ENCODE data around the gene RNF220. TPM values are rescaled to one million over a fixed set of nuclear protein-coding genes. Genes with fewer than 3 reads are reported as not detected.
A peak's percentile ranks its signal among the peaks of the same experiment; 100 is the strongest.

RNF220 gene
- polyA plus RNA-seq, 1 of the 3 experiments (the other 2 are of a cell fraction), result 83.7 TPM

DNA sequence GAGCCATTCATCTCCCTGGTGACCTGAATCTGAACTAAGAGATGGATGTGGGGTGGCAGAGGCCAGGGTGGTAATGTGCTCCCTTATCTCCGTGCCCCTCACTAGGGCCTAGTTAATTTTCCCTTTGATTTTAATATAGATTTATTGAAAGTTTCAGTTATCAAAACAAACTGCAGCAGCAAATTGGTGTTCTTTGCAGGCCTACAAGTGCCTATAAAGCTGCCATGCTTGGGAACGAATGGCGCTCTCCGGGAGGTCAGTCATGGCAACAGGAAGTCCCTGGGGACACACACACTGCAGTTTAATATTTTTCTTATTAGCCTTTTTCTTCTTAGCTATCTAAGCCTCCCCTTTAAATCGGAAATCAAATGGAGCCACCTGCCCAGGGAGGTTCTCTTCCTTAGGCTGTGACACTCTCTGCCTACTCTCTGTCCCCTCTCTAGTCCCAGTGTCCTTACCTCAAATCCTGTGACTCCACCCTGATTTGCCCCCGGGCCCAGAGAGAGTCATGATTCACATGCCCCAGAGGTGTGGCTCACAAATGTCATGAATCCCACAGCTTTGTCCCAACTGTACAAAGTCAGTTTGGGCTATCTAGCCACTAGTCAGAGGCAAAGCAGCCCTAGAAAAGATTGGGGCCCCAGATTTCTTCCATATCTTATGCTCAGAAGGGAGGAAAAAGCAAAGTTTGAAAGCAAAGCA lies 45.7 kb upstream of the RNF220 start:
- Histone ChIP-seq H3K27me3 (ENCODE audit: insufficient read depth) (no peaks in the 10 kb centered on the region), H4K20me1 (ENCODE audit: insufficient read depth) (no peaks in the 10 kb centered on the region), H3K9me2 (no peaks in the 10 kb centered on the region), H2AFZ (ENCODE audit: low read depth) (no peak overlapping the region), H3K4me1 (ENCODE audit: control insufficient read depth in 1 of 2, insufficient read depth in 2 of 2, low read depth in 1 of 2, low read length in 1 of 2) (peaks cover 0 to 8% of the 10 kb centered on the region in 2 experiments; a peak in 2 of 4 replicates), H3K27ac (ENCODE audit: low read depth in 2 of 2, low read length in 1 of 2) (no peak overlapping the region), H3K9me3 (no peaks in the 10 kb centered on the region), H3K79me2 (ENCODE audit: insufficient read depth) (peaks cover 6% of the 10 kb centered on the region), H3K36me3 (replicated peaks in 1 of 2; ENCODE audit: control insufficient read depth in 1 of 2, insufficient read depth in 2 of 2, low read length in 1 of 2) (no peaks in the 10 kb centered on the region), H3K9ac (no peak overlapping the region), H3K4me3 (ENCODE audit: low read depth in 2 of 2, low read length in 1 of 2) (no peak overlapping the region), H3K4me2 (no peak overlapping the region), H3F3A (replicated peaks; ENCODE audit: insufficient read depth) (no peaks in the 10 kb centered on the region)
- DNase-seq, result no peak
- 72% methylated on average over 6 of the region's 6 CpGs for WGBS (ENCODE audit: low lambda C conversion rate)
- POLR2A ChIA-PET, result no interaction called here
- TF ChIP-seq CHD2 (IDR thresholded peaks at IDR 0.05; ENCODE audit: low read length, partially characterized antibody), result no peak
- CTCF ChIA-PET, result interaction anchor here (0.8 to 2.2 kb wide), 2 partner anchors 11 to 236 kb away, joined by 3 to 6 read pairs; no protein-coding TSS in a partner anchor

DNA sequence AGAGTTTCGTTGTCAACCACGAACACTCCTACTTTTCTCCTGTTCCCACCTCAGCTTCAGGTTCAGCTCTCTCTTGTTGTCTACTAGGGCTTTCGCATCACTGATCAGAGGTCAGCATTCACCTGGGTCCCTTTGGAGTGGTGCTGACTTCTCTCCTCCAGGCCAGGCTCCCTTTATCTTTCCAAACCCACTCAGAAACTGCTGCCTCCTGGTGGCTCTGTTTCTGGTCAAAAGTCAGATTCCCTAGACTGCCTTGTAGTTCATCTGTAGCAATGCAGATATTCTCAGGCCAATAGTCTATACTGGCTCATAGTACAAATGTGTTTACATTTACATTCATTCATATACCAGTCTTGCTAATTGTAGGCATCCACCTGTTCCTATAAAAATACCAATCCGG lies 43.6 kb upstream of the RNF220 start:
- Histone ChIP-seq H3K9me2 (no peaks in the 10 kb centered on the region), H3K4me2 (no peak overlapping the region), H3K27ac (ENCODE audit: low read depth in 2 of 2, low read length in 1 of 2) (no peak overlapping the region), H3K4me1 (ENCODE audit: control insufficient read depth in 1 of 2, insufficient read depth in 2 of 2, low read depth in 1 of 2, low read length in 1 of 2) (no peaks in the 10 kb centered on the region), H3K79me2 (ENCODE audit: insufficient read depth) (no peaks in the 10 kb centered on the region), H3K4me3 (ENCODE audit: low read depth in 2 of 2, low read length in 1 of 2) (no peak overlapping the region), H3F3A (replicated peaks; ENCODE audit: insufficient read depth) (no peaks in the 10 kb centered on the region), H3K27me3 (ENCODE audit: insufficient read depth) (peaks cover 9% of the 10 kb centered on the region; the same call in 1 of the 2 replicates), H2AFZ (ENCODE audit: low read depth) (no peak overlapping the region), H3K9ac (no peak overlapping the region), H4K20me1 (ENCODE audit: insufficient read depth) (no peaks in the 10 kb centered on the region), H3K9me3 (no peaks in the 10 kb centered on the region), H3K36me3 (replicated peaks in 1 of 2; ENCODE audit: control insufficient read depth in 1 of 2, insufficient read depth in 2 of 2, low read length in 1 of 2) (no peaks in the 10 kb centered on the region)
- ChIA-PET POLR2A (no interaction called here), CTCF (interaction anchor here (1.4 kb wide), 1 partner anchor 15 kb away, joined by 3 read pairs; no protein-coding TSS in a partner anchor)
- 52% methylated on average over 4 of the region's 4 CpGs for WGBS (ENCODE audit: low lambda C conversion rate)
- DNase-seq, result no peak
- TF ChIP-seq, protein P1, sequence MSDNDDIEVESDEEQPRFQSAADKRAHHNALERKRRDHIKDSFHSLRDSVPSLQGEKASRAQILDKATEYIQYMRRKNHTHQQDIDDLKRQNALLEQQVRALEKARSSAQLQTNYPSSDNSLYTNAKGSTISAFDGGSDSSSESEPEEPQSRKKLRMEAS (IDR thresholded peaks at IDR 0.05; ENCODE audit: low read depth), result no peak
- TF ChIP-seq, protein P2, sequence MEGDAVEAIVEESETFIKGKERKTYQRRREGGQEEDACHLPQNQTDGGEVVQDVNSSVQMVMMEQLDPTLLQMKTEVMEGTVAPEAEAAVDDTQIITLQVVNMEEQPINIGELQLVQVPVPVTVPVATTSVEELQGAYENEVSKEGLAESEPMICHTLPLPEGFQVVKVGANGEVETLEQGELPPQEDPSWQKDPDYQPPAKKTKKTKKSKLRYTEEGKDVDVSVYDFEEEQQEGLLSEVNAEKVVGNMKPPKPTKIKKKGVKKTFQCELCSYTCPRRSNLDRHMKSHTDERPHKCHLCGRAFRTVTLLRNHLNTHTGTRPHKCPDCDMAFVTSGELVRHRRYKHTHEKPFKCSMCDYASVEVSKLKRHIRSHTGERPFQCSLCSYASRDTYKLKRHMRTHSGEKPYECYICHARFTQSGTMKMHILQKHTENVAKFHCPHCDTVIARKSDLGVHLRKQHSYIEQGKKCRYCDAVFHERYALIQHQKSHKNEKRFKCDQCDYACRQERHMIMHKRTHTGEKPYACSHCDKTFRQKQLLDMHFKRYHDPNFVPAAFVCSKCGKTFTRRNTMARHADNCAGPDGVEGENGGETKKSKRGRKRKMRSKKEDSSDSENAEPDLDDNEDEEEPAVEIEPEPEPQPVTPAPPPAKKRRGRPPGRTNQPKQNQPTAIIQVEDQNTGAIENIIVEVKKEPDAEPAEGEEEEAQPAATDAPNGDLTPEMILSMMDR (IDR thresholded peaks at IDR 0.05), result peak; percentile 26
- TF ChIP-seq ELF1 (IDR thresholded peaks at IDR 0.05), result no peak
- TF ChIP-seq RAD21 (IDR thresholded peaks at IDR 0.05; ENCODE audit: low read length), result peak; percentile 16; the same call in 1 of the 2 replicates

DNA sequence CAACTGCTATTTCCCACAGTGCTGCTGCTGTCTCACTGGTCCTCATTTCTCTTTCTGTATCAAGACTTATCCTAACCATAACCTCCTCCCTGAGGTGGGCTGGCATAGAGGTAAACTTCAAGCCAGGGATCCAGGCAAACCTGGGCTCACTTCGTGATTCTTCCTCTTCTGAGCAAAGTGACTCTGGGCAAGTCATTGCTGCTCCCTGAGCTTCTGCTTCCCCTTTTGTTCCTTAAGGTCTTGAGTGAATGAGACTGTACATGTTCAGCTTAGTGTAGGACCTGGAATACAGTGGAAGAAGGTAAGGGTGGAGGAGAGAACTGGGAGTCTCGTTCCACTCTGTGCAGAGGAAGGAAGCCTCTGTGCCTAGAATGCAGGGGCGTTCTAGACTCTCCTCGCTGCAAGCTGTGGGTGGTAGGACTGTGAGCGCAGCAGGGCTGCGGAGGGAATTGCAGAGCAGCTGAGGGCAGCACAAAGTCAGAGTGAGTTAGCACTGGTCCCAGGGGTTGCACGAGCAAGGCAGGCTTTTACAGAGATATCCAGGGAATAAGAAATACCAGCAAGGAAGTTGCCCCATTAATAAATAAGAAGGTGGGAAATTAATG lies 38.6 kb upstream of the RNF220 start:
- no peaks in the 10 kb centered on the region for H3K36me3 ChIP-seq (replicated peaks in 1 of 2; ENCODE audit: control insufficient read depth in 1 of 2, insufficient read depth in 2 of 2, low read length in 1 of 2)
- peaks cover 21% of the 10 kb centered on the region; the same call in 1 of the 2 replicates for H3K27me3 ChIP-seq (ENCODE audit: insufficient read depth)
- CTCF ChIA-PET, result interaction anchor here (0.8 to 2.4 kb wide), 3 partner anchors 29 to 286 kb away, joined by 3 to 8 read pairs (median 3); no protein-coding TSS in a partner anchor
- no peak overlapping the region for H3K4me2 ChIP-seq
- H3F3A ChIP-seq (replicated peaks; ENCODE audit: insufficient read depth), result no peaks in the 10 kb centered on the region
- no peak for DNase-seq
- H2AFZ ChIP-seq (ENCODE audit: low read depth), result no peak overlapping the region
- no peaks in the 10 kb centered on the region for H3K79me2 ChIP-seq (ENCODE audit: insufficient read depth)
- no peak overlapping the region for H3K27ac ChIP-seq (ENCODE audit: low read depth in 2 of 2, low read length in 1 of 2)
- no peaks in the 10 kb centered on the region for H3K4me1 ChIP-seq (ENCODE audit: control insufficient read depth in 1 of 2, insufficient read depth in 2 of 2, low read depth in 1 of 2, low read length in 1 of 2)
- H4K20me1 ChIP-seq (ENCODE audit: insufficient read depth), result no peaks in the 10 kb centered on the region
- no peaks in the 10 kb centered on the region for H3K9me2 ChIP-seq
- no peaks in the 10 kb centered on the region for H3K9me3 ChIP-seq
- POLR2A ChIA-PET, result no interaction called here
- H3K4me3 ChIP-seq (ENCODE audit: low read depth in 2 of 2, low read length in 1 of 2), result no peak overlapping the region
- no peak overlapping the region for H3K9ac ChIP-seq
- 65% methylated on average over 7 of the region's 7 CpGs for WGBS (ENCODE audit: low lambda C conversion rate)
- TF ChIP-seq CHD2 (IDR thresholded peaks at IDR 0.05; ENCODE audit: low read length, partially characterized antibody) (no peak), FOXM1 (IDR thresholded peaks at IDR 0.05; ENCODE audit: low read depth) (no peak), SIN3A (IDR thresholded peaks at IDR 0.05; ENCODE audit: borderline replicate concordance, low read depth, low read length) (no peak), EZH2phosphoT487 (IDR thresholded peaks at IDR 0.05; ENCODE audit: borderline replicate concordance, low read depth) (no peak), SMC3 (IDR thresholded peaks at IDR 0.05; ENCODE audit: low read depth, low read length) (no peak), GABPA (IDR thresholded peaks at IDR 0.05; ENCODE audit: low read depth) (no peak), MEF2A (IDR thresholded peaks at IDR 0.05; ENCODE audit: borderline replicate concordance, low read depth) (no peak), RAD21 (IDR thresholded peaks at IDR 0.05; ENCODE audit: low read length) (no peak)
- TF ChIP-seq, protein P3, sequence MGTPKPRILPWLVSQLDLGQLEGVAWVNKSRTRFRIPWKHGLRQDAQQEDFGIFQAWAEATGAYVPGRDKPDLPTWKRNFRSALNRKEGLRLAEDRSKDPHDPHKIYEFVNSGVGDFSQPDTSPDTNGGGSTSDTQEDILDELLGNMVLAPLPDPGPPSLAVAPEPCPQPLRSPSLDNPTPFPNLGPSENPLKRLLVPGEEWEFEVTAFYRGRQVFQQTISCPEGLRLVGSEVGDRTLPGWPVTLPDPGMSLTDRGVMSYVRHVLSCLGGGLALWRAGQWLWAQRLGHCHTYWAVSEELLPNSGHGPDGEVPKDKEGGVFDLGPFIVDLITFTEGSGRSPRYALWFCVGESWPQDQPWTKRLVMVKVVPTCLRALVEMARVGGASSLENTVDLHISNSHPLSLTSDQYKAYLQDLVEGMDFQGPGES (IDR thresholded peaks at IDR 0.05; ENCODE audit: low read depth, low read length), result no peak
- TF ChIP-seq, protein P4, sequence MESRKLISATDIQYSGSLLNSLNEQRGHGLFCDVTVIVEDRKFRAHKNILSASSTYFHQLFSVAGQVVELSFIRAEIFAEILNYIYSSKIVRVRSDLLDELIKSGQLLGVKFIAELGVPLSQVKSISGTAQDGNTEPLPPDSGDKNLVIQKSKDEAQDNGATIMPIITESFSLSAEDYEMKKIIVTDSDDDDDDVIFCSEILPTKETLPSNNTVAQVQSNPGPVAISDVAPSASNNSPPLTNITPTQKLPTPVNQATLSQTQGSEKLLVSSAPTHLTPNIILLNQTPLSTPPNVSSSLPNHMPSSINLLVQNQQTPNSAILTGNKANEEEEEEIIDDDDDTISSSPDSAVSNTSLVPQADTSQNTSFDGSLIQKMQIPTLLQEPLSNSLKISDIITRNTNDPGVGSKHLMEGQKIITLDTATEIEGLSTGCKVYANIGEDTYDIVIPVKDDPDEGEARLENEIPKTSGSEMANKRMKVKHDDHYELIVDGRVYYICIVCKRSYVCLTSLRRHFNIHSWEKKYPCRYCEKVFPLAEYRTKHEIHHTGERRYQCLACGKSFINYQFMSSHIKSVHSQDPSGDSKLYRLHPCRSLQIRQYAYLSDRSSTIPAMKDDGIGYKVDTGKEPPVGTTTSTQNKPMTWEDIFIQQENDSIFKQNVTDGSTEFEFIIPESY (IDR thresholded peaks at IDR 0.05; ENCODE audit: borderline replicate concordance, low read depth), result no peak

Measured in SK-N-SH (cell line).